GM19467 (cell line): ENCODE results near the gene AGRN.
A peak's percentile ranks its signal among the peaks of the same experiment; 100 is the strongest.
"Not testable (repeated sequence)": the region's sequence is repeated elsewhere in the genome, so short reads cannot be mapped to it uniquely, and the experiment has no call there.

Source experiments
- ATAC-seq: cut with Tn5 transposase; IDR thresholded peaks from one replicate; pipeline ENCODE4 v1.9.1; 2021; ENCODE audit warnings: mild to moderate bottlenecking, moderate library complexity; ENCODE audit not compliant: unreplicated experiment

The AGRN gene

GRCh38 chr1:1020000-1020404 is at the start of gene AGRN:
AGRN (plus strand) TSS chr1:1020120; CDS start chr1:1020173, 53 bp downstream.
- peak; percentile 32 for ATAC-seq

- ATAC-seq = no peak
Measured at GRCh38 chr1:970242-970972, 49.5 kb upstream of the AGRN start.

- no peak for ATAC-seq
Measured at GRCh38 chr1:970973-971730, 48.8 kb upstream of the AGRN start.

- no peak for ATAC-seq
Measured at GRCh38 chr1:971751-972506, 48.0 kb upstream of the AGRN start.

GRCh38 chr1:972726-973458 is 47.0 kb upstream of the AGRN start:
- ATAC-seq = no peak

GRCh38 chr1:973459-974292 is 46.2 kb upstream of the AGRN start:
- ATAC-seq = no peak

- no peak for ATAC-seq
Measured at GRCh38 chr1:974293-974640, 45.7 kb upstream of the AGRN start.

DNA sequence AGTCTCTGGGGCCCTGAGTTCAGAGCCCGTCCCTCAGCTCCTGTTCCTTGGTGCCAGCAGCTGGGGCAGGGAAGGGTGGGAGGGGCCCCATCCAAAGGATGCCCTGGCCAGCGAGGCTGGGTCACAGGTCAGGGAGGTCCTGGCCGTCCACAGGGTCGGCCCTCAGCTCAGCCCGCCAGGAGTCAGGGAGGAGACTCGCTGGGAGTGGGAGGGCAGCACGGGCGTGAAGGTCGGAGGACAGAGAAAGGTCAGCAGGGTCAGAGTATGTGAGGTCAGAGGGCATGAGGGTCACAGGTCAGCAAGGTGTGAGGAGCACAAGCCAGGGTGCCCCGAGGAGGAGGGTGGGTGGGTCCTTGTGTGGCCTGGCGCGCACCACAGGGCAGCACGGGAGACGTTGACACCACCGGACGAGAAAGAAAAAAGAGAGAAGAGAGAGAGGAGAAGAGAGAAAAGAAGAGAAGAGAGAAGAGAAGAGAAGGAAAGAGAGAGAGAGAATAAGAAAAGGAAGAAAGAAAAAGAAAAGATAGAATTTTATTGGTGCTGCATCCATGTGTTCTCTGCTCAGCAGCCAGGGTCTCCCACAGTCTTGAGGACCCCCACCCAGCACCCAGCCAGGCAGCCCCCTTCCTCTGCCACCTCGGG is 45.1 kb upstream of the AGRN start:
- ATAC-seq = no peak

- ATAC-seq = no peak
Measured at GRCh38 chr1:975365-975764, 44.6 kb upstream of the AGRN start.

DNA sequence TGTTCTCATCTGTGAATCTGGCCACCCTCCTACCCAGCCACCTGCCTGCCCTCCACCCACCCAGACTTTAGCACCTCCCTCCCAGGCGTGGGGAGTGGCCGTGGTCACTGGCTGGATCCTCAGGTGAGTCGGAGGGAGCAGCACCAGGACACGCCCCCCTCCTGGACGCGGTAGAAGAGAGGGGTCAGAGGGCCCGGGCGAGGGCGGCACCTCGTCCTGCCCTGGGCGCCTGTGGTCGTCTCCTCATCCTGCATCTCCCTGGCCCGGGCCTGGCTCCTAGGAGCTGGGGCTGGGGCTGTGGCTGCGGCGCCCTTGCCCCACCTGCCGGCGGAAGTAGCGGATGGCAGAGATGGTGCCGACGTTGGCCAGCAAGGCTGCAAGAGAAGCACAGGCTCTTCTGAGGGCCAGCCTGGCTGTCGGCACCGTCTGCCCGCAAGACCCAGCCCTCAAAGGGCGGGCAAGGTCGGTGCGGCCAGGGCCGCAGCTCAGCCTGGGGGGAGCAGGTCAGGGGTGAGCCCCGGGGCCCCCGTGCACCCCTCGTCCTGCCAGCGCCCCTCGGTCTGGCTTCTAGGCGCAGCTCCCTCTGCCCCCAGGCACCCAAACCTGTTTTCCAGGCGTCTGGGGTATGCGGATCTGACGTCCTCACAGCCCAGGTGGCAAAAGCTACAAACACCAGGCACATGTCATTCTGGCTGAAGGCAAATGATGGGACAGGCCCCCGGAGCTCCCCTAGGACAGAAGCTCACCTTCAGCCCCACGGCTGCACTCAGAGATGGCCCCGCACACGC is 43.8 kb upstream of the AGRN start:
- peak; percentile 52 for ATAC-seq

- not testable (repeated sequence) for ATAC-seq
Measured at GRCh38 chr1:976791-977190, 43.1 kb upstream of the AGRN start.

DNA sequence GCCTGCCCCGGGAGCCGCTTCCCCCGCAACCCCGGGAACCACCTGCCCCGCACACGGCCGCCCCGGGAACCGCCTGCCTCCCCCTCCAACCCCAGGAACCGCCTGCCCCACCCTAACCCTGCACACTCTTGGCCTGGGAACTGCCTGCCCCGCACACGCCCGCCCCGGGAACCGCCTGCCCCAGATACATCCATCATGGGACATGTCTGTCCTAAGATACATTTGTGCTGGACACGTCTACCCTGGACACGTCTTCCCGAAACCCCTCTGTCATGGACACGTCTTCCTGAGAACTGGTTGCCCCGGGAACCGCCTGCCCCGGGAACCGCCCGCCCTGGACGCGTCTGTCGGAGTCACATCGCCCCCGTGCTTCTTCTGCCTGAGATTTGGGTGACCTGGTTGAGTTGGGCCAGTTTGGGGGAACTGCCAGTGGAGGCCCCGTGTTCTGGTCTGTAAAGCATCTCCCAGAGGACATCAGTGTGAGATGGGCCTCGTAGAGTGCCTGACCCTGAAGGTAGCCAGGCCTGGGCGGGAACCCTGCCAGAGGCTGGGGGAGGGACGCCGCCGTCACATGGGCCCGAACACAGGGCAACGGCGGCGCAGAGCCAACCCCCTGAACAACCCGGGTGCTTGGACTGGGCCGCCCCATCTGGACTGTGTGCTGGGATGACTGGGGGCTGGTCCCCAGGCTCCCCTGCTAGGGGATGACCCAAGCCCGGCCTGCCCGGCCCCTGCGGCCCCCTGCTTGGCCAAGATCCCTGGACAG is 41.7 kb upstream of the AGRN start:
- ATAC-seq = no peak

- no peak for ATAC-seq
Measured at GRCh38 chr1:978835-979743, 40.8 kb upstream of the AGRN start.

- no peak for ATAC-seq
Measured at GRCh38 chr1:979744-980072, 40.2 kb upstream of the AGRN start.

DNA sequence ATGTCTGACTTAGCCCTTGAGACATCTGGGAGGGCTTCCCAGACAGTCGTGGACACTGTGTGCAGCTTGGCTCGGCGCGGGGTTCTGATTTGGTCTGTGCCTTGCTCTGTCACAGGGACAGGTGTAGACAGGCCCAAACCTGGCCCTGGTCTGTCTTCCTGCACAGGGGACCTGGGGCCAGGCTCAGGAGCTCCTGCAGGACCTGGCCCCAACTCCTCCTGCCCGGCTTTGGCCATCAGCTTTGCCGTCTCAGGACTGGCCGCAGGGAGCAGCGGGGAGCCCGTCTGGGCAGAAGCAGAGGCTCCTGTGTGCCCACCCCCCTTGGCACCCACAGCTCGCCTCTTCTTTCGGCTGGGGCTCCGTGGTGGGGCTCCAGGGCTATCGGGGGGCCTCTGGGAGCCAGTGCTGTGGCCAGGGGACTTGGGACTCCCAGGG is 39.8 kb upstream of the AGRN start:
- no peak for ATAC-seq

- ATAC-seq = no peak
Measured at GRCh38 chr1:980602-981395, 39.1 kb upstream of the AGRN start.
